ENCODE measurements around the gene NGFR. TPM values are rescaled to one million over a fixed set of nuclear protein-coding genes. Genes with fewer than 3 reads are reported as not detected.

NGFR gene
- total RNA-seq, 2 experiments from 2014 or later: 0.10 to 1.1 TPM

DNA sequence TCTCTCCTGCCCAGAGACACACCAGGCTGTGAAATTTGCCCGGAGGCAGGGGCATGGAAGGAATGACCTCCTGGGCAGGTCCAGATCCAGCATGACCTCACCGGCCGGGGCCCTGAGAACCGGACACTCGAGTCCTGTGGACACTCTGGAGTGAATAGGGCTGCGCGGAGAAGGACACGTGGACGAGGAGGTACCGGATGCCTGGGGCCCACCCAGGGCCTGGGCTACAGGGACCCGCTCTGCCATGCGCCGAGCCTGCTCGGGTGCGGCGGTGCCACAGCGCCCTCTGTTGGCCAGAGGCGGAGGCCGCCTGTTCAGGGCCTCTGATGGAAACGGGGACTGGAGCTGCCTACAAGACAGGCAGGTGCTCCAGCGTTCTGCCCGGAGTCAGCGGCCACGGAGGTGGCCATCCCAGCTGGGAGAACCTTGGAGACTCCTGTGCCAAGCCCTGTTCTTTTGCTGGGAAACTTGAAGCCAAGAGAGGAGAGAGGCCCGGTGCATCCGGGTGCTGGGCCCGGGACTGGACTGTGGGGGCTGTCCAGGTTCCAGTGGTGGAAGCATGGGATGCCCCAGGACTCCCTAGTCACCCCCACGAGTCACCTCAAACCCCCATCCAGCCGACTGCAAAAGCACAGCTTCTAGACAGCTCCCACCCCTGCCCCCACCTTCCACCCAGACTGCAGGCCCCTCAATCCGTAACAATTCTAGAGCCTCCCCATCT lies 61.3 kb downstream of the NGFR start:
- Histone ChIP-seq H3K27ac (ENCODE audit: low read depth, low read length, poor library complexity, severe bottlenecking) (no peak overlapping the region), H3K4me3 (ENCODE audit: low read depth, low read length, poor library complexity, severe bottlenecking) (no peak overlapping the region), H3K36me3 (ENCODE audit: insufficient read depth, low read length) (no peaks in the 10 kb centered on the region), H3K9me3 (ENCODE audit: low read length) (no peaks in the 10 kb centered on the region), H3K79me2 (ENCODE audit: insufficient read depth, low read depth, low read length) (no peaks in the 10 kb centered on the region), H3K9me2 (ENCODE audit: insufficient read depth, low read length) (no peaks in the 10 kb centered on the region), H2AFZ (ENCODE audit: low read length) (peak overlapping the region; percentile 60; the same call in 1 of the 2 replicates), H4K20me1 (ENCODE audit: insufficient read depth, low read length) (no peaks in the 10 kb centered on the region), H3K4me1 (ENCODE audit: insufficient read depth, low read length, poor library complexity, severe bottlenecking) (peaks cover 3% of the 10 kb centered on the region), H3K4me2 (ENCODE audit: low read length) (peak overlapping the region; percentile 7; the same call in 1 of the 2 replicates)
- TF ChIP-seq, protein P1, sequence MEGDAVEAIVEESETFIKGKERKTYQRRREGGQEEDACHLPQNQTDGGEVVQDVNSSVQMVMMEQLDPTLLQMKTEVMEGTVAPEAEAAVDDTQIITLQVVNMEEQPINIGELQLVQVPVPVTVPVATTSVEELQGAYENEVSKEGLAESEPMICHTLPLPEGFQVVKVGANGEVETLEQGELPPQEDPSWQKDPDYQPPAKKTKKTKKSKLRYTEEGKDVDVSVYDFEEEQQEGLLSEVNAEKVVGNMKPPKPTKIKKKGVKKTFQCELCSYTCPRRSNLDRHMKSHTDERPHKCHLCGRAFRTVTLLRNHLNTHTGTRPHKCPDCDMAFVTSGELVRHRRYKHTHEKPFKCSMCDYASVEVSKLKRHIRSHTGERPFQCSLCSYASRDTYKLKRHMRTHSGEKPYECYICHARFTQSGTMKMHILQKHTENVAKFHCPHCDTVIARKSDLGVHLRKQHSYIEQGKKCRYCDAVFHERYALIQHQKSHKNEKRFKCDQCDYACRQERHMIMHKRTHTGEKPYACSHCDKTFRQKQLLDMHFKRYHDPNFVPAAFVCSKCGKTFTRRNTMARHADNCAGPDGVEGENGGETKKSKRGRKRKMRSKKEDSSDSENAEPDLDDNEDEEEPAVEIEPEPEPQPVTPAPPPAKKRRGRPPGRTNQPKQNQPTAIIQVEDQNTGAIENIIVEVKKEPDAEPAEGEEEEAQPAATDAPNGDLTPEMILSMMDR (conservative IDR thresholded peaks at IDR 0.05; ENCODE audit: low read length): peak; percentile 96
- no peak for TF ChIP-seq EZH2phosphoT487 (IDR thresholded peaks at IDR 0.05; ENCODE audit: borderline replicate concordance, low read depth, low read length)
- CTCF ChIA-PET (ENCODE audit: unreplicated experiment): interaction anchor here (0.5 to 2.1 kb wide), 5 partner anchors 46 to 148 kb away, joined by 3 to 13 read pairs (median 4); no protein-coding TSS in a partner anchor
- peak; percentile 82 for DNase-seq (ENCODE audit: low spot score)
- intact Hi-C loops (cut with micrococcal nuclease; ENCODE audit: unreplicated experiment): loop anchor here (1.0 to 2.0 kb wide), 4 partner anchors 62 to 242 kb away; partner anchors contain the start of gene NGFR
- no TSS peak for BruUV-seq (replicated peaks)
- POLR2A ChIA-PET: interaction anchor here (0.6 to 1.4 kb wide), 3 partner anchors 102 to 185 kb away, joined by 3 to 6 read pairs (median 3); partner anchors contain the start of gene PHB1

DNA sequence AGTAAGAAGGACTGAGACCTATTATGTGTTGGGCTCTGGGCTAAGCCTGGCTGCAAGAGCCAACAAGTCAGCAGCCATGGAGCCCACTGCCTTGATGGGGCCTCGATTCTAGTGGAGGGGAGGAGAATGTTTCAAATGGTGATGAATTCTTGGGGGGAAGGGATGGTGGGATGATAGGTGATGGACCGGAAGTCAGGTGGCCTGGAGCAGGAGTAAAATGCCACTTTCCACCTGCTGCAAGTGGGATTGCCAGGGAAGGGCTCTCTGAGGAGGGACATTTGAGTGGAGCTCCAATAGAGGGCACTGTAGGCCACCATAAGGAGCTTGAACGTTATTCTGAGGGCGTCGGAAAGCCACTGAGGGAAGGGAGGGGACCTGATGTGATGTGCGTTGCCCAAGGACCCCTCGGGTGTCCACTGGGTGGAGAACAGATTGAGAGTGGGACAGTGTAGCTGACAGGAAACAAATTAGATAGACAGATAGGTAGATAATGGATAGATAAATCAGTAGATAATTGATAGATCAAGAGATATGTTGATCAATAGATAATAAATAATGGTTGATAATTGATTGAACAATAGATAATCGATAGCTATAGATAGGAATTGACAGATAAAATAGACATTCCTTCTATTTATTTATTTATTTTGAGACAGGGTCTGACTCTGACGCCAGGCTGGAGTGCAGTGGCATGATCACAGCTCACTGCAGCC lies 62.4 kb downstream of the NGFR start:
- POLR2A ChIA-PET: no interaction called here
- no TSS peak for BruUV-seq (replicated peaks)
- H3K79me2 ChIP-seq (ENCODE audit: insufficient read depth, low read depth, low read length): no peaks in the 10 kb centered on the region
- no peak for TF ChIP-seq EZH2phosphoT487 (IDR thresholded peaks at IDR 0.05; ENCODE audit: borderline replicate concordance, low read depth, low read length)
- TF ChIP-seq, protein P1 (conservative IDR thresholded peaks at IDR 0.05; ENCODE audit: low read length): peak; percentile 85
- H3K36me3 ChIP-seq (ENCODE audit: insufficient read depth, low read length): no peaks in the 10 kb centered on the region
- peak; percentile 65 for DNase-seq (ENCODE audit: low spot score)
- no peaks in the 10 kb centered on the region for H3K9me2 ChIP-seq (ENCODE audit: insufficient read depth, low read length)
- H3K9me3 ChIP-seq (ENCODE audit: low read length): no peaks in the 10 kb centered on the region
- peaks cover 3% of the 10 kb centered on the region for H3K4me1 ChIP-seq (ENCODE audit: insufficient read depth, low read length, poor library complexity, severe bottlenecking)
- no peak overlapping the region for H3K27ac ChIP-seq (ENCODE audit: low read depth, low read length, poor library complexity, severe bottlenecking)
- H3K4me2 ChIP-seq (ENCODE audit: low read length): no peak overlapping the region
- intact Hi-C loops (cut with micrococcal nuclease; ENCODE audit: unreplicated experiment): loop anchor here (2.0 kb wide), 2 partner anchors 63 to 243 kb away; partner anchors contain the start of gene NGFR
- no peak overlapping the region for H3K4me3 ChIP-seq (ENCODE audit: low read depth, low read length, poor library complexity, severe bottlenecking)
- H2AFZ ChIP-seq (ENCODE audit: low read length): no peak overlapping the region
- CTCF ChIA-PET (ENCODE audit: unreplicated experiment): interaction anchor here (0.5 to 0.8 kb wide), 6 partner anchors 10 to 1097 kb away, joined by 3 to 5 read pairs (median 3); no protein-coding TSS in a partner anchor
- no peaks in the 10 kb centered on the region for H4K20me1 ChIP-seq (ENCODE audit: insufficient read depth, low read length)

Small RNA genes lying within 50 kb of the gene (microRNA-seq; reads per million reads assigned to microRNA genes)
- not detected for gene MIR6165 (ENCODE audit: borderline replicate concordance)

Small RNA genes lying within 50 kb of the gene (small RNA-seq; reads per million reads assigned to genes)
- gene MIR6165: not detected

Other genes with a start within 250 kb of the NGFR start
- 35.4 and 36.8 TPM in 2 replicates for gene ZNF652, start 133.0 kb upstream of the NGFR start, total RNA-seq (2014; rRNA removed; shearing (Covaris generic))
- 69.7 and 81.0 TPM in 2 replicates for gene ZNF652, start 133.0 kb upstream of the NGFR start, total RNA-seq (2022)
- 131 and 137 TPM in 2 replicates for gene PHB1, start 80.4 kb upstream of the NGFR start, total RNA-seq (2014; rRNA removed; shearing (Covaris generic))
- 175 and 217 TPM in 2 replicates for gene PHB1, start 80.4 kb upstream of the NGFR start, total RNA-seq (2022)
- gene NXPH3, start 80.6 kb downstream of the NGFR start, total RNA-seq (2014; rRNA removed; shearing (Covaris generic)): not detected in 2 replicates
- not detected in 2 replicates for gene NXPH3, start 80.6 kb downstream of the NGFR start, total RNA-seq (2022)
- 37.8 and 61.0 TPM in 2 replicates for gene SPOP, start 182.8 kb downstream of the NGFR start, total RNA-seq (2014; rRNA removed; shearing (Covaris generic))
- gene SPOP, start 182.8 kb downstream of the NGFR start, total RNA-seq (2022): 59.3 and 69.0 TPM in 2 replicates
- 38.1 and 51.2 TPM in 2 replicates for gene SLC35B1, start 212.7 kb downstream of the NGFR start, total RNA-seq (2014; rRNA removed; shearing (Covaris generic))
- 48.9 and 51.4 TPM in 2 replicates for gene SLC35B1, start 212.7 kb downstream of the NGFR start, total RNA-seq (2022)

Data from OCI-LY7 (cell line).